HEK293 (cell line): Measurements from ENCODE around the gene TMPRSS11A.

Experiments
- ZNF391 ChIP-seq: fragments of 450-650 bp; formaldehyde crosslinking; IDR thresholded peaks from 2 replicates; pipeline ENCODE4 v1.5.1; 2016; ENCODE audit warnings: low read depth, missing biosample characterization, missing genetic modification characterization, borderline replicate concordance
- ZNF580 ChIP-seq: fragments of 450-650 bp; formaldehyde crosslinking; IDR thresholded peaks from 2 replicates; pipeline ENCODE4 v1.5.1; 2016; ENCODE audit warnings: missing biosample characterization, missing genetic modification characterization

- TF ChIP-seq ZNF580 (no peak), ZNF391 (tag by site-specific recombination) (no peak)
Measured at GRCh38 chr4:67934628-67935027, 28.7 kb downstream of the TMPRSS11A start.
